Hepatocyte (in vitro differentiated cells): ENCODE measurements around the gene MGAT5. TPM values are rescaled to one million over a fixed set of nuclear protein-coding genes. Genes with fewer than 3 reads are reported as not detected.

ENCODE experiments used
- DNase-seq: peaks from one replicate; pipeline ENCODE4 v3.0.0-alpha.2; 2016; ENCODE audit warnings: low spot score
- H2AFZ ChIP-seq: fragments of 200-600 bp; sonication (generic); 2 replicates; pipeline ENCODE4 v1.6.0; 2016; ENCODE audit warnings: antibody characterized with exemption, mild to moderate bottlenecking
- H3K27ac ChIP-seq: fragments of 200-600 bp; sonication (generic); 2 replicates; pipeline ENCODE4 v1.5.1; 2016; ENCODE audit warnings: mild to moderate bottlenecking
- H3K27me3 ChIP-seq: fragments of 200-600 bp; sonication (generic); 2 replicates; pipeline ENCODE4 v1.6.1; 2016
- H3K36me3 ChIP-seq: fragments of 200-600 bp; sonication (generic); replicated peaks from 2 replicates; pipeline ENCODE4 v1.5.1; 2016; ENCODE audit warnings: low read depth; ENCODE audit not compliant: insufficient read depth
- H3K4me1 ChIP-seq: fragments of 200-600 bp; sonication (generic); 2 replicates; pipeline ENCODE4 v1.5.1; 2016; ENCODE audit warnings: mild to moderate bottlenecking, moderate library complexity; ENCODE audit not compliant: insufficient read depth
- H3K4me2 ChIP-seq: fragments of 200-600 bp; sonication (generic); 2 replicates; pipeline ENCODE4 v1.6.0; 2016
- H3K4me3 ChIP-seq: fragments of 200-600 bp; sonication (generic); 2 replicates; pipeline ENCODE4 v1.5.1; 2016; ENCODE audit warnings: mild to moderate bottlenecking
- H3K79me2 ChIP-seq: fragments of 200-600 bp; sonication (generic); 2 replicates; pipeline ENCODE4 v1.6.0; 2017; ENCODE audit warnings: mild to moderate bottlenecking
- H3K9me2 ChIP-seq: fragments of 200-600 bp; sonication (generic); replicated peaks from 2 replicates; pipeline ENCODE4 v1.6.0; 2017; ENCODE audit warnings: mild to moderate bottlenecking; ENCODE audit not compliant: insufficient read depth
- H3K9me3 ChIP-seq: fragments of 200-600 bp; sonication (generic); 2 replicates; pipeline ENCODE4 v1.5.1; 2016; ENCODE audit warnings: low read depth, mild to moderate bottlenecking
- H4K20me1 ChIP-seq: fragments of 200-600 bp; sonication (generic); 2 replicates; pipeline ENCODE4 v1.6.0; 2016; ENCODE audit warnings: mild to moderate bottlenecking; ENCODE audit not compliant: insufficient read depth, poor library complexity, severe bottlenecking
- EZH2 ChIP-seq: fragments of 200-600 bp; sonication (generic); IDR thresholded peaks from 2 replicates; pipeline ENCODE4 v1.6.1; 2016; ENCODE audit warnings: antibody characterized with exemption, mild to moderate bottlenecking, borderline replicate concordance
- EZH2phosphoT487 ChIP-seq: fragments of 200-600 bp; sonication (generic); IDR thresholded peaks from one replicate; pipeline ENCODE4 v1.6.1; 2018; ENCODE audit warnings: antibody characterized with exemption, mild to moderate bottlenecking, low read depth, moderate library complexity; ENCODE audit not compliant: unreplicated experiment, severe bottlenecking
- WGBS: methylation state at CpG from one replicate; pipeline ENCODE4 v1.1.6; 2016; ENCODE audit warnings: low lambda C conversion rate; ENCODE audit errors: missing lambda C conversion rate; 5-methylcytosine and 5-hydroxymethylcytosine counted together
- polyA plus RNA-seq: library from polyadenylated mRNA; unstranded; fragments of >200 nt; fragmentation: Nextera tagmentation; extraction: Ambion mirVana; gene quantifications from 2 replicates; pipeline ENCODE4 v1.2.1, GENCODE V29; 2016
- total RNA-seq: library from RNA; depleted of rRNA; stranded (reverse); fragments of >200 nt; gene quantifications from 2 replicates; pipeline ENCODE4 v1.2.3, GENCODE V29; 2014
- TF ChIP-seq, protein P1 (sequence below): fragments of 200-600 bp; sonication (generic); IDR thresholded peaks from 2 replicates; pipeline ENCODE4 v1.5.1; 2016; ENCODE audit warnings: antibody characterized with exemption, mild to moderate bottlenecking; ENCODE audit not compliant: poor library complexity

The MGAT5 gene
- total and polyA plus RNA-seq, 2 experiments from 2014 or later = 9.1 to 30.2 TPM

DNA sequence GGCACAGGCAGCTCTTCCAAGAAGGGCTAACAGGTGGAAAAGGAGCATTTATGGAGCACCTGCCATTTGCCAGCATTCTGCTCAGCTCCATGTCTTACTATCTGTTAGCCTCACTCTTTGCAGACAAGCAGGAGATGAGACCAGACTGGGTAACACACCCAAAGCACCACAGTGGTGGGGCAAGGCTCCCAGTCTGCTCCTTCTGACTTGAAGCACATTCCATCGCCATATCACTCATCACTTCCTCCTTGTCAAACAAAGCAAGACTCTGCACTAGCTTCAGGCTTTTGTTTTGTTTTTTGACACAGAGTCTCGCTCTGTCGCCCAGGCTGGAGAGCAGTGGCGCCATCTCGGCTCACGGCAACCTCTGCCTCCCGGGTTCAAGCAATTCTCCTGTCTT is 182.8 kb downstream of the MGAT5 start:
- no peaks in the 10 kb centered on the region for H4K20me1 ChIP-seq
- H3K27ac ChIP-seq = no peak overlapping the region
- H2AFZ ChIP-seq = no peak overlapping the region
- H3K4me2 ChIP-seq = no peak overlapping the region
- H3K36me3 ChIP-seq = no peaks in the 10 kb centered on the region
- H3K9me2 ChIP-seq = no peaks in the 10 kb centered on the region
- H3K4me1 ChIP-seq = peaks cover 27% of the 10 kb centered on the region
- TF ChIP-seq, protein P1, sequence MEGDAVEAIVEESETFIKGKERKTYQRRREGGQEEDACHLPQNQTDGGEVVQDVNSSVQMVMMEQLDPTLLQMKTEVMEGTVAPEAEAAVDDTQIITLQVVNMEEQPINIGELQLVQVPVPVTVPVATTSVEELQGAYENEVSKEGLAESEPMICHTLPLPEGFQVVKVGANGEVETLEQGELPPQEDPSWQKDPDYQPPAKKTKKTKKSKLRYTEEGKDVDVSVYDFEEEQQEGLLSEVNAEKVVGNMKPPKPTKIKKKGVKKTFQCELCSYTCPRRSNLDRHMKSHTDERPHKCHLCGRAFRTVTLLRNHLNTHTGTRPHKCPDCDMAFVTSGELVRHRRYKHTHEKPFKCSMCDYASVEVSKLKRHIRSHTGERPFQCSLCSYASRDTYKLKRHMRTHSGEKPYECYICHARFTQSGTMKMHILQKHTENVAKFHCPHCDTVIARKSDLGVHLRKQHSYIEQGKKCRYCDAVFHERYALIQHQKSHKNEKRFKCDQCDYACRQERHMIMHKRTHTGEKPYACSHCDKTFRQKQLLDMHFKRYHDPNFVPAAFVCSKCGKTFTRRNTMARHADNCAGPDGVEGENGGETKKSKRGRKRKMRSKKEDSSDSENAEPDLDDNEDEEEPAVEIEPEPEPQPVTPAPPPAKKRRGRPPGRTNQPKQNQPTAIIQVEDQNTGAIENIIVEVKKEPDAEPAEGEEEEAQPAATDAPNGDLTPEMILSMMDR = no peak
- no peak for TF ChIP-seq EZH2
- DNase-seq = no peak
- WGBS = over 99% methylated on average over 7 of the region's 7 CpGs
- no peak overlapping the region for H3K4me3 ChIP-seq
- no peaks in the 10 kb centered on the region for H3K79me2 ChIP-seq
- no peaks in the 10 kb centered on the region for H3K9me3 ChIP-seq
- no peaks in the 10 kb centered on the region for H3K27me3 ChIP-seq

DNA sequence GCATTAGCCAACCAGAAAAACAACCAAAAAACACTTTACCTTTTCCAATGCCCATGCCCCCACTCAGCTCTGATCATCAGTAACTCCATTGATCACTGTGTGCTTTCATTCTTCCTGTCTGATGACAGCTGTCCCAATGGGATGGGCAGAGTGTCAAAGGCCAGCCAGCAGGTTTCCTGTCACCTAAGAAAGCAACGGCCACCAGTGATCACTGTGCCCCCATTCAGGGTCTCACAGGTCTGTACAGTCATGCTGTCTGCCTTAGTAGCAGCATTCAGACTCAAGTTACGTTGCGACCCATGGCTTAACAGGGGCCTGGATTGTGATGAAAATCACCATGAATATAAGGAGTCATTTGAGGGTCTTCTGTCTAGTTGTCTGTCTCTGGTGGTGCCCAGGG is 184.5 kb downstream of the MGAT5 start:
- Histone ChIP-seq H3K79me2 (no peaks in the 10 kb centered on the region), H3K36me3 (no peaks in the 10 kb centered on the region), H3K4me1 (peaks cover 15% of the 10 kb centered on the region), H3K9me3 (no peaks in the 10 kb centered on the region), H3K27ac (no peak overlapping the region), H3K4me3 (no peak overlapping the region), H3K27me3 (no peaks in the 10 kb centered on the region), H2AFZ (no peak overlapping the region), H3K4me2 (no peak overlapping the region), H3K9me2 (no peaks in the 10 kb centered on the region), H4K20me1 (no peaks in the 10 kb centered on the region)
- 91% methylated on average over 3 of the region's 3 CpGs for whole genome bisulfite sequencing
- DNase-seq = no peak
- TF ChIP-seq, protein P1 = no peak
- no peak for TF ChIP-seq EZH2
- TF ChIP-seq EZH2phosphoT487 = no peak

DNA sequence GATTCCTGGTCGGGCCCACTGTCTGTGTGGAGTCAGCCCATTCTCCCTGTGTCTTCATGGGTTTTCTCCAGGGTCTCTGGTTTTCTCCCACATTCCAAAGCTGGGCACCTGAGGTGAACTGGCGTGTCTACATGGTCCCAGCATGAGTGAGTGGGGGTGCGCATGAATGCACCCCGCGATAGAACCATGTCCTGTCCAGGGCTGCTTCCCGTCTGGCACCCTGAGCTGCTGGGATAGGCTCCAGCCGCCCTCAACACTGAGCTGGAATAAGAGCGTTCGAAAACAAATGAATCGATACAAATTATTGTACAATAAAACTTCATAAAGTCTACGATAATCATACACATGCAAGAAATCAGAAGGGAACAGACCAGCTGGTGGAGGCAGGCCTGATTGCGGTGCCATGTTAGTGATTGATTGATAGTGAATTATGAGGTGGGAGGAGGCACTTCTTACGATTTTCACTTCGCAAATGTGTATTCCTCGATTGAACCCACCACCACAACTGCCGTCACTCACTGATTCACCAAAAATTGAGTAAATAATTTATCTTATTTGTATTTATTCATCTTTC is 186.6 kb downstream of the MGAT5 start:
- Histone ChIP-seq H3K4me2 (no peak overlapping the region), H3K27me3 (no peaks in the 10 kb centered on the region), H3K9me2 (no peaks in the 10 kb centered on the region), H3K4me3 (no peak overlapping the region), H4K20me1 (no peaks in the 10 kb centered on the region), H3K79me2 (no peaks in the 10 kb centered on the region), H3K9me3 (no peaks in the 10 kb centered on the region), H3K4me1 (peaks cover 8% of the 10 kb centered on the region), H2AFZ (no peak overlapping the region), H3K36me3 (no peaks in the 10 kb centered on the region), H3K27ac (no peak overlapping the region)
- WGBS = 95% methylated on average over 16 of the region's 16 CpGs
- DNase-seq = no peak
- TF ChIP-seq EZH2 (no peak), EZH2phosphoT487 (no peak)
- TF ChIP-seq, protein P1 = no peak

DNA sequence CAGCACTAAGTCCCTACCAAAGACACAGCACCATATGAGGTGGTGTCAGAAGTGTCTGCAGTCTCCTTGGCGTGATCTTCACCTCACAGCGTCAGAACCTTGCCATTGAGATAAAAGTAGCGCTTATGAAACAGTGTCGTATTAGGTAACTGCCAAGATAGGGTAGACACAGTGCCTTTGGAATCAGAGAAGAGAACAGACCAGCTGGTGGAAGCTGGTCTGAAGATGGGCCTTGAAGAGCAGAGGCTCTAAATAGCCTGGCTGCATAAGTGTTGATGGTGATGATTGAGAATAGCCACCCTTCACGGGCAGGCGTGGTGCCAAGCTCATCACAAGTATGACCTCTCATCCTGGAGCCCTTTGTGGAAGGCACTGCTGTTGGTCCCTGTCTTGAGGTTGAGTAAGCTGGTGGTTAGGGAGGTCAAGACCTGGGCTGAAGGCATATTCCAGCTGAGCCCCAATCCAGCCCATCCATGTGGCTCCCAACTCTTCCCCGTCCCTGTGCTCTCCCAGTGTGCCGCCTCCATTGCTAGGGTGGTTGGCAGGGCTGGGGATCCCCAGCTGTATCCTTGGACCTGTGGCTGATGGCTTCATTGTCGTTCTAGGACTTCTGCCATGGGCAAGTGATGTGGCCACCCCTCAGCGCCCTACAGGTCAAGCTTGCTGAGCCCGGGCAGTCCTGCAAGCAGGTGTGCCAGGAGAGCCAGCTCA is 187.4 kb downstream of the MGAT5 start:
- TF ChIP-seq EZH2 = no peak
- TF ChIP-seq, protein P1 = no peak
- no peak for TF ChIP-seq EZH2phosphoT487
- Histone ChIP-seq H4K20me1 (no peaks in the 10 kb centered on the region), H3K9me2 (no peaks in the 10 kb centered on the region), H3K4me1 (peaks cover under 1% of the 10 kb centered on the region), H3K27me3 (no peaks in the 10 kb centered on the region), H3K79me2 (no peaks in the 10 kb centered on the region), H2AFZ (no peak overlapping the region), H3K27ac (no peak overlapping the region), H3K36me3 (no peaks in the 10 kb centered on the region), H3K4me3 (no peak overlapping the region), H3K4me2 (no peak overlapping the region), H3K9me3 (no peaks in the 10 kb centered on the region)
- WGBS = 97% methylated on average over 11 of the region's 11 CpGs
- no peak for DNase-seq
